Hepatocyte (in vitro differentiated cells): ENCODE results near the gene CMSS1. TPM values are rescaled to one million over a fixed set of nuclear protein-coding genes. Genes with fewer than 3 reads are reported as not detected.
A peak's percentile ranks its signal among the peaks of the same experiment; 100 is the strongest.

Experiments
- DNase-seq: peaks from one replicate; pipeline ENCODE4 v3.0.0-alpha.2; 2016; ENCODE audit warnings: low spot score
- H2AFZ ChIP-seq: fragments of 200-600 bp; sonication (generic); 2 replicates; pipeline ENCODE4 v1.6.0; 2016; ENCODE audit warnings: antibody characterized with exemption, mild to moderate bottlenecking
- H3K27ac ChIP-seq: fragments of 200-600 bp; sonication (generic); 2 replicates; pipeline ENCODE4 v1.5.1; 2016; ENCODE audit warnings: mild to moderate bottlenecking
- H3K27me3 ChIP-seq: fragments of 200-600 bp; sonication (generic); 2 replicates; pipeline ENCODE4 v1.6.1; 2016
- H3K36me3 ChIP-seq: fragments of 200-600 bp; sonication (generic); replicated peaks from 2 replicates; pipeline ENCODE4 v1.5.1; 2016; ENCODE audit warnings: low read depth; ENCODE audit not compliant: insufficient read depth
- H3K4me1 ChIP-seq: fragments of 200-600 bp; sonication (generic); 2 replicates; pipeline ENCODE4 v1.5.1; 2016; ENCODE audit warnings: mild to moderate bottlenecking, moderate library complexity; ENCODE audit not compliant: insufficient read depth
- H3K4me2 ChIP-seq: fragments of 200-600 bp; sonication (generic); 2 replicates; pipeline ENCODE4 v1.6.0; 2016
- H3K4me3 ChIP-seq: fragments of 200-600 bp; sonication (generic); 2 replicates; pipeline ENCODE4 v1.5.1; 2016; ENCODE audit warnings: mild to moderate bottlenecking
- H3K79me2 ChIP-seq: fragments of 200-600 bp; sonication (generic); 2 replicates; pipeline ENCODE4 v1.6.0; 2017; ENCODE audit warnings: mild to moderate bottlenecking
- H3K9me2 ChIP-seq: fragments of 200-600 bp; sonication (generic); replicated peaks from 2 replicates; pipeline ENCODE4 v1.6.0; 2017; ENCODE audit warnings: mild to moderate bottlenecking; ENCODE audit not compliant: insufficient read depth
- H3K9me3 ChIP-seq: fragments of 200-600 bp; sonication (generic); 2 replicates; pipeline ENCODE4 v1.5.1; 2016; ENCODE audit warnings: low read depth, mild to moderate bottlenecking
- H4K20me1 ChIP-seq: fragments of 200-600 bp; sonication (generic); 2 replicates; pipeline ENCODE4 v1.6.0; 2016; ENCODE audit warnings: mild to moderate bottlenecking; ENCODE audit not compliant: insufficient read depth, poor library complexity, severe bottlenecking
- CTCF ChIP-seq: fragments of 200-600 bp; sonication (generic); IDR thresholded peaks from 2 replicates; pipeline ENCODE4 v1.5.1; 2016; ENCODE audit warnings: antibody characterized with exemption, mild to moderate bottlenecking; ENCODE audit not compliant: poor library complexity
- EZH2 ChIP-seq: fragments of 200-600 bp; sonication (generic); IDR thresholded peaks from 2 replicates; pipeline ENCODE4 v1.6.1; 2016; ENCODE audit warnings: antibody characterized with exemption, mild to moderate bottlenecking, borderline replicate concordance
- EZH2phosphoT487 ChIP-seq: fragments of 200-600 bp; sonication (generic); IDR thresholded peaks from one replicate; pipeline ENCODE4 v1.6.1; 2018; ENCODE audit warnings: antibody characterized with exemption, mild to moderate bottlenecking, low read depth, moderate library complexity; ENCODE audit not compliant: unreplicated experiment, severe bottlenecking
- WGBS: methylation state at CpG from one replicate; pipeline ENCODE4 v1.1.6; 2016; ENCODE audit warnings: low lambda C conversion rate; ENCODE audit errors: missing lambda C conversion rate; 5-methylcytosine and 5-hydroxymethylcytosine counted together
- polyA plus RNA-seq: library from polyadenylated mRNA; unstranded; fragments of >200 nt; fragmentation: Nextera tagmentation; extraction: Ambion mirVana; gene quantifications from 2 replicates; pipeline ENCODE4 v1.2.1, GENCODE V29; 2016
- total RNA-seq: library from RNA; depleted of rRNA; stranded (reverse); fragments of >200 nt; gene quantifications from 2 replicates; pipeline ENCODE4 v1.2.3, GENCODE V29; 2014

The CMSS1 gene
- total and polyA plus RNA-seq, 2 experiments from 2014 or later = 11.8 to 17.0 TPM

- DNase-seq = no peak
- H3K4me2 ChIP-seq = no peak overlapping the region
- H3K4me1 ChIP-seq = peaks cover 27% of the 10 kb centered on the region
- TF ChIP-seq CTCF = no peak
- TF ChIP-seq EZH2 = no peak
- TF ChIP-seq EZH2phosphoT487 = no peak
- H3K27me3 ChIP-seq = no peaks in the 10 kb centered on the region
- no peaks in the 10 kb centered on the region for H4K20me1 ChIP-seq
- H3K9me3 ChIP-seq = no peaks in the 10 kb centered on the region
- no peaks in the 10 kb centered on the region for H3K79me2 ChIP-seq
- H3K36me3 ChIP-seq = no peaks in the 10 kb centered on the region
- H3K27ac ChIP-seq = no peak overlapping the region
- no peak overlapping the region for H3K4me3 ChIP-seq
- no peaks in the 10 kb centered on the region for H3K9me2 ChIP-seq
- no peak overlapping the region for H2AFZ ChIP-seq
These were observed 135.9 kb downstream of the CMSS1 start for GRCh38 chr3:99953596-99953995.

GRCh38 chr3:99954914-99955644 lies 137.4 kb downstream of the CMSS1 start:
- peaks cover 21% of the 10 kb centered on the region for H3K4me1 ChIP-seq
- peak overlapping the region; percentile 32 for H3K27ac ChIP-seq
- no peaks in the 10 kb centered on the region for H3K79me2 ChIP-seq
- no peak for DNase-seq
- H3K9me3 ChIP-seq = no peaks in the 10 kb centered on the region
- no peaks in the 10 kb centered on the region for H3K36me3 ChIP-seq
- H3K9me2 ChIP-seq = no peaks in the 10 kb centered on the region
- H2AFZ ChIP-seq = no peak overlapping the region
- TF ChIP-seq EZH2 (no peak), CTCF (no peak), EZH2phosphoT487 (no peak)
- no peak overlapping the region for H3K4me3 ChIP-seq
- 52% methylated on average over 4 of the region's 4 CpGs for WGBS
- no peak overlapping the region for H3K4me2 ChIP-seq
- no peaks in the 10 kb centered on the region for H4K20me1 ChIP-seq
- H3K27me3 ChIP-seq = no peaks in the 10 kb centered on the region

GRCh38 chr3:99955773-99956562 lies 138.3 kb downstream of the CMSS1 start:
- no peak for DNase-seq
- Histone ChIP-seq H3K79me2 (no peaks in the 10 kb centered on the region), H3K4me1 (peaks cover 13% of the 10 kb centered on the region), H3K4me3 (no peak overlapping the region), H3K9me2 (no peaks in the 10 kb centered on the region), H3K9me3 (no peaks in the 10 kb centered on the region), H3K27me3 (no peaks in the 10 kb centered on the region), H3K36me3 (no peaks in the 10 kb centered on the region), H4K20me1 (no peaks in the 10 kb centered on the region), H2AFZ (no peak overlapping the region), H3K27ac (peak overlapping the region; percentile 32), H3K4me2 (no peak overlapping the region)
- WGBS = 94% methylated on average over 10 of the region's 10 CpGs
- TF ChIP-seq CTCF (no peak), EZH2 (no peak), EZH2phosphoT487 (no peak)
